ENCODE results near the gene OR6K3.
"Not testable (repeated sequence)": the region's sequence is repeated elsewhere in the genome, so short reads cannot be mapped to it uniquely, and the experiment has no call there.

The OR6K3 gene, protein sequence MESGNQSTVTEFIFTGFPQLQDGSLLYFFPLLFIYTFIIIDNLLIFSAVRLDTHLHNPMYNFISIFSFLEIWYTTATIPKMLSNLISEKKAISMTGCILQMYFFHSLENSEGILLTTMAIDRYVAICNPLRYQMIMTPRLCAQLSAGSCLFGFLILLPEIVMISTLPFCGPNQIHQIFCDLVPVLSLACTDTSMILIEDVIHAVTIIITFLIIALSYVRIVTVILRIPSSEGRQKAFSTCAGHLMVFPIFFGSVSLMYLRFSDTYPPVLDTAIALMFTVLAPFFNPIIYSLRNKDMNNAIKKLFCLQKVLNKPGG

GRCh38 chr1:158720620-158721019, at the start of gene OR6K3:
TSS of gene OR6K3 (minus strand) at chr1:158720720. CDS start at chr1:158718115, 2,605 bp downstream.
- no peak for DNase-seq

GRCh38 chr1:158754420-158754819, 33.9 kb upstream of the OR6K3 start, which contains the start of gene OR6K6:
TSS of gene OR6K6 (plus strand) at chr1:158754720. CDS start at chr1:158754888, 168 bp downstream.
- DNase-seq: no peak

- DNase-seq: no peak
These were observed 31.7 kb upstream of the OR6K3 start for GRCh38 chr1:158752155-158752712.

- no peak for DNase-seq
These were observed 15.3 kb upstream of the OR6K3 start for GRCh38 chr1:158735848-158736247.

DNA sequence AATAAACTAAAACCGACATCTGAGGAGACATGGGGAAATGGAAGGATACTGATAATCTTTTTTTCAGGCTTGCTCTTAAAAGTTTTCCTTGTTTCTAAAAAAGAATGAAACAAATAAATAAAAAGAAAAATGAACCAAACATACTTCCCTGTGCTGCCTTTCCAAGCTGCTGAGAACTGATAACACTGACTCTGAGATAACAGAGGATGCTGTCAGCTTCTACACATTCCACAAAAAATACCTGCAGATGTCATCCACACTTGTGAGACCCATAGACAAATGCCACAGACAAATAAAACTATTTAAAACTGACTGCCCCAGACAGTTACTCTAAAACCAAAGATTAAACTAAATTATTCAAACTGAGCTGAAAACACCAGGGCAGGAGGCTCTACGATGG, 12.0 kb upstream of the OR6K3 start:
- DNase-seq: no peak

- no peak for DNase-seq
These were observed 11.2 kb upstream of the OR6K3 start for GRCh38 chr1:158731707-158732106.

GRCh38 chr1:158730453-158730852, 9.9 kb upstream of the OR6K3 start:
- no peak for DNase-seq

- DNase-seq: no peak
These were observed 8.1 kb upstream of the OR6K3 start for GRCh38 chr1:158728510-158729225.

DNA sequence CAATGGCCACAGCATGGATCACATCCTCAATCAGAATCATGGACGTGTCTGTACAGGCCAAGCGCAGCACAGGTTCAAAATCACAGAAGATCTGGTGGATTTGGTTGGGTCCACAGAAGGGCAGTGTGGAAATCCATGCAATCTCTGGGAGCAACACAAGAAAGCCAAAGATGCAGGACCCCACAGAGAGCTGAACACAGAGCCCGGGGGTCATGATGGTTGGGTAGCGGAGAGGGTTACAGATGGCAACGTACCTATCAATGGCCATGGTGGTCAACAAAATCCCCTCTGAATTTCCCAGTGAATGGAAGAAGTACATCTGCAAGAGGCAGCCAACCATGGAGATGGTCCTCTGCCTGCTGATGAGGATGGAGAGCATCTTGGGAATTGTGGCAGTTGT, 3.9 kb upstream of the OR6K3 start:
- no peak for DNase-seq

DNA sequence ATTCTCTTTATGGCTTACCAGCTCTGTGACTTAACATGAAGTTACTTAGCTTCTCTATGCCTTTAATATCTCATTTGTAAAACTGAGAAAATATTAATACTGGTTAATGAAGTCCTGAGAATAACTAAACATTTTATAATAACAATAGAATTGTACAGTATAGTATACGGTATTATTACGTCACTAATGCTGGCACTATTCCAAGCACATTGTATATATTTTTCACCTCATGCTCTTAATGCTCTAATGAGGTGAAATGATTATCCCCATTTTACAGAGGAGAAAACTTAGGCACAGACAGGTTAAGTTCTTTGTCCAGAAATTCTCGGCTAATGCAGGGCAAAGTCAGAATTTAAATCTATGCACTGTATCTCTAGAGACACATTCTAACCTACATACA, 856 bp downstream of the OR6K3 start:
- no peak for DNase-seq

DNA sequence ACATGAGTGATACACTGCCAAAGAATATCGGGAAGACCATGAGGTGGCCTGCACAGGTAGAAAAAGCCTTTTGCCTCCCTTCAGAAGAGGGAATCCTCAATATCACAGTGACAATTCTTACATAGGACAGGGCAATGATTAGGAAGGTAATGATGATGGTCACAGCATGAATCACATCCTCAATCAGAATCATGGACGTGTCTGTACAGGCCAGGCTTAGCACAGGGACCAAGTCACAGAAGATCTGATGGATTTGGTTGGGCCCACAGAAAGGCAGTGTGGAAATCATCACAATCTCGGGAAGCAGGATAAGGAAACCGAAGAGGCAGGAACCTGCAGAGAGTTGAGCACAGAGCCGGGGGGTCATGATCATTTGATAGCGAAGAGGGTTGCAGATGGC, 3.2 kb downstream of the OR6K3 start:
- no peak for DNase-seq

DNA sequence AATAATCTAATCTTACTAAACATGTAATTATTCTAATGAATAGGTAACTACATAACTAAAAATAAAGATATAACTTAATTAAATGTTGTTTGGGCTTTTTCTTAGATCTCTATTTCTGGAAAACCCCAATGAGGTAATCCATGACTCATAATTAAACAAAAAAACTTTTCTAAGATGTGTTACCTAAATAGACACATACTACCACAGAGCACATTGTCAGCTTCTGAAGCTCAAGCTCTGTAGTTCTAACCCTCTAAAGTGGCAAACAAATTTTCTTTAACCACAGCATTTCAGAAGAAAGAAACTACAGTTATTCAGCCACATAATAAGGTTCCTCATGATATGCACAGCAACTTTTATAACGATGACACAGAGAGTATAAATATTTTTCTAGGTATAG, 4.2 kb downstream of the OR6K3 start:
- no peak for DNase-seq

DNA sequence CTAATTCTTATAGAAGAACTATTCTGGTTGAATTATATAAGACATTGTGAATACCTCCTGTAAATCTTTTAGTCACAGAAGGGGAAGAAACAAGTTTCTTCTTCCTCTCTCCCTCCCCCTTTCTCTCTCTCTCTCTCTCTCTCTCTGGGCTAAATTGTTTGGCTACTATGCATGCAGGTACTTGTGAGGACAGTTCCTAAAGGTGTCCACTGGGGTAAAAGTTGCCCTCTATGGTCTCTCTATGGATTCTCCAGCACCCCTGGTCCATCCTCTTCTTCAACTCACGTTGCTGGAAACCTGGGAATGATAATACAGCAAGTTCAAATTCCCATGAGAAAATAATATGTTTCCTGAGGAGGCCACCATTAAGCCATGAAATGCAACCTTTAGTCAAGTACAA, 5.8 kb downstream of the OR6K3 start:
- DNase-seq: no peak

GRCh38 chr1:158711098-158711497, 9.4 kb downstream of the OR6K3 start:
- DNase-seq: no peak

DNA sequence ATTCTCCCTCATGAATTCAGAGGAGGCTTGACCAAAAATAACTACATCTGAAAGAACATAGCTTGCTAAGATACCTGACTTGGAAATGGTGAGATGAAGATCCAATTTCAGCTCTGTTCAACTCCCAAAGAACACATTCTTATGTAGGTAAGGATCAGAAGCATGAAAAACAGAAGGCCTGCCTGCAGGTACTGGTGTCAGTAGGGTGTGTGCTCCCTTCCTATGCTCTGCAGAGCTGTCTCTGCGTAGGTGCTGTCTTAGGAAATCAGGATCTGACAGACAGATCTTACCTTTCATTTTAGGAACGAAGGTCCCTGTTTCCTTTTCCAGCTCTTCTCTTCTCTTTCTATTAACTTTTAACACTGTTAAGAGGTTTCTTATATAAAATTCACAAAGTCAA, 14.4 kb downstream of the OR6K3 start:
- DNase-seq: no peak

DNA sequence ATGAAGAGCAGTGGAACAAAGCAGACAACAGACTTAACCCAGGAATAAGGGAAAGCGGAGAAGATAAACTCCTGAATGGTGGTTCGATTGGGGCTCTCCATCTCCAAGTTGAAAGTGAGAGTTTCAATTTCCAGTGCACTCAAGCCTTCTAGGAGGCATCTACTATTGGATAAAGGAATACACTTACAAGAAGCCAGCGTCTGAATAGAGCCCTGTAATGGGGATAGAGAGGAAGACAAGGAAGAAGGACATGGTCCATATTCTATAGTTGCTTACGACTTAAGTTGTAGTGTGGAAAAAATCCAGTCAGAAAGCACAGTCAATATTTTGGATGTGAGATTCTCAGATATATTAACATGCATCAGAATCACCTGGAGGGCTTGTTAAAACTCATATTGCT, 20.0 kb downstream of the OR6K3 start, which contains the start of gene OR6K2:
OR6K2 (minus strand) TSS at position 101 of the 400 bp plus-strand sequence; CDS start at position 101, 0 bp downstream.
- no peak for DNase-seq

- DNase-seq: no peak
These were observed 25.9 kb downstream of the OR6K3 start for GRCh38 chr1:158694596-158694995.

GRCh38 chr1:158692356-158692755, 28.2 kb downstream of the OR6K3 start:
- DNase-seq: no peak

- no peak for DNase-seq
These were observed 28.6 kb downstream of the OR6K3 start for GRCh38 chr1:158691907-158692306.

DNA sequence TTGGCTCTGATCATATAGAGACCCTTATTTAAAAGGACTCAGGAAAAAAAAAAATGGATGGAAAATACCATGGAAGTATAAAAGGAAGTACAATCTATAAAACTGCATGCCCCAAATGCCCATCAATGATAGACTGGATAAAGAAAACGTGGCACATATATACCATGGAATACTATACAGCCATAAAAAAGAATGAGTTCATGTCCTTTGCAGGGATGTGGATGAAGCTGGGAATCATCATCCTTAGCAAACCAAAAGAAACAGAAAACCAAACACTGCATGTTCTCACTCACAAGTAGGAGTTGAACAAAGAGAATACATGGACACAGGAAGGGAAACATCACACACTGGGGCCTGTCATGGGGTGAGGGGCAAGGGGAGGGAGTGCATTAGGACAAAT, 29.4 kb downstream of the OR6K3 start:
- not testable (repeated sequence) for DNase-seq

DNA sequence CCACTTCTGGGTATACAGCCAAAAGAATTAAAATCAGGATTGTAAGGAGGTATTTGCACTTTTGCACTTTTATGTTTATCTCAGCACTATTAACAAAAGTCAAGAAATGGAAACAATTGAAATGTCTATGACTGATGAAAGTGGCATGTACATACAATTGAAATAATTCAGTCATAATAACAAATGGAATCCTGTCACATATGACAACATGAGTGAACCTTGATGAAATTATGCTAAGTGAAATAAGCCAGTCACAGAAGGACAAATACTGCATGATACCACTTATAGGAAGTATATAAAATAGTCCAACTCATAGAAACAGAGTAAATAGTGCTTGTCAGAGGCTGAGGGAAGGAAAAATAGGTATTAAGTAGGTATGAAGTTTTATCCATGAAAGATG, 30.6 kb downstream of the OR6K3 start:
- no peak for DNase-seq

DNA sequence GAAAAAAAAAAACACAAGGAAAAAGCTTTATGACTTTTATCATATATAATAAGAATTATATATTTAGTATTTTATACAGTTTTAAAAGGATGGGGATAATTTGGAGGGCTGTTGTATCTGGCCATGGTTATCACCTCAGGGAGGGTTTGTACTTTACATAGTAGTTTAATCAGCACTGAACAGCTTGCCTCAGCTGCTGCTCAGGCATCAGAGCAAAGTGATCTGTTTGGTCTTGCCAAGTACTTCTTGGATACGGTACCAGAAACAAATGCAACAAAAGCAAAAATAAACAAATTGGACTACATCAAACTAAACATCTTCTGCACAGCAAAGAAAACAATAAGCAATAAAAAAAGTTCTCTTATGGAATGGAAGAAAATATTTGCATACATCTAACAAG, 31.4 kb downstream of the OR6K3 start:
- DNase-seq: no peak

DNA sequence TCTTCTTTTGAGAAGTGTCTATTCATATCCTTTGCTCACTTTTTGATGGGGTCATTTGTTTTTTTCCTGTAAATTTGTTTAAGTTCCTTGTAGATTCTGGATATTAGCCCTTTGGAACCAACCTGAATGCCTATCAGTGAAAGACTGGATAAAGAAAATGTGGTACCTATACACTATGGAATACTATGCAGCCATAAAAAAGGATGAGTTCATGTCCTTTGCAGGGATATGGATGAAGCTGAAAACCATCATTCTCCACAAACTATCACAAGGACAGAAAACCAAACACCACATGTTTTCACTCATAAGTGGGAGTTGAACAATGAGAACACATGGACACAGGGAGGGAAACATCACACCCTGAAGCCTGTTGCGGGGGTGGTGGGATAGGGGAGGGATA, 32.2 kb downstream of the OR6K3 start:
- not testable (repeated sequence) for DNase-seq

- no peak for DNase-seq
These were observed 33.5 kb downstream of the OR6K3 start for GRCh38 chr1:158687037-158687436.

Data from stimulated activated naive CD4-positive, alpha-beta T cell treated with Interleukin-2 at 50 U/mL for 16 hours (primary cell).